ENCODE data around the gene OR2A14.
"Not testable (repeated sequence)": the region's sequence is repeated elsewhere in the genome, so short reads cannot be mapped to it uniquely, and the experiment has no call there.

OR2A14 gene

GRCh38 chr7:144122876-144123275, at the start of gene OR2A14:
Gene OR2A14 (plus strand): TSS chr7:144123176. CDS start chr7:144129113, 5,937 bp downstream.
- DNase-seq (ENCODE audit: low spot score), result no peak

DNA sequence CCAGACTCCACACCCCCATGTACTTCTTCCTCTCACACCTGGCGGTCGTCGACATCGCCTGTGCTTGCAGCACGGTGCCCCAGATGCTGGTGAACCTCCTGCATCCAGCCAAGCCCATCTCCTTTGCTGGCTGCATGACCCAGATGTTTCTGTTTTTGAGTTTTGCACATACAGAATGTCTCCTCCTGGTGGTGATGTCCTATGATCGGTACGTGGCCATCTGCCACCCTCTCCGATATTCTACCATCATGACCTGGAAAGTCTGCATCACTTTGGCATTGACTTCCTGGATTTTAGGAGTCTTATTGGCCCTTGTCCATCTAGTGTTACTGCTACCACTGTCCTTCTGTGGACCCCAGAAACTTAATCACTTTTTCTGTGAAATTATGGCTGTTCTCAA, 48.6 kb upstream of the OR2A14 start:
- no peak for DNase-seq (ENCODE audit: low spot score)

DNA sequence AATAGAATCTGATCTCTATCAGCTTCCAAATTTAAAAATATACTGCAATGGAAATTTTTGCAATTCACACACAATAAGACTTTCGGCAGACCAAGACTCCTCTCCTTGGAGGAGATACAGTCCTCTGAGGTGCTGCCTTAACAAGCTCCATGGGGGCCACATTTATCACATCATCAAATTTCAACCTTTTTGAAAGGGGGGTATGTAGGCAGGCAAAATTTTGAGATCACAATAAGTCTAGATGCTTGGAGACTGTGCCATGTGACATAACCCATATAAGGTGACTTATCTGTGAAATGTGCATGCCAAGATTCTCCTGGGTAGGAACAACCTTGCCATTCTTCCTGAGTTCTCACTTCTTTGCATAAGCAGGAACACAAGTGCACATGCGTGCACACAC, 37.0 kb upstream of the OR2A14 start, which contains the start of gene OR2A12:
Gene OR2A12, plus strand, starts transcription at position 301 of the 400 bp plus-strand sequence. CDS start 8,830 bp downstream, outside the sequence.
- DNase-seq (ENCODE audit: low spot score), result no peak

DNA sequence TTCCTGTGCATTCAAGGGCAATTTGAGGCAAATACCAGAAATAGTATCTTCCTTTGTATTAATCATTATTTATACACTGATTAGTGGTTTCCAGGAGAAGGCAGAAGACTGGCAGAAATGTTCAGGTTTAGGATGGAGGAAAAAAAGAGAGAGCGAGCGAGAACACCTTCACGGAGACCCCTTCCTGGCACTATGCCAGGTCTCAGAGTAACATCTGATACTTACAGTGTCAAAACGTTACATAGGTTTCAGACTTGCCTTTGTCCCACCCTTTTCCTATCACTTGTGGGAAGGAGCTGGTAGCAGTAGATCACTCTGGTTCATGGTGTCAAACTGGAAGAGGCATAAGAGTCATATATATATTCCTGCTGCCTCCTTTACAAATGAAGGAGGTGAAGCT, 36.2 kb upstream of the OR2A14 start:
- DNase-seq (ENCODE audit: low spot score), result no peak

GRCh38 chr7:144087230-144087629, 35.7 kb upstream of the OR2A14 start:
- no peak for DNase-seq (ENCODE audit: low spot score)

GRCh38 chr7:144090667-144091066, 32.3 kb upstream of the OR2A14 start:
- no peak for DNase-seq (ENCODE audit: low spot score)

- DNase-seq (ENCODE audit: low spot score), result no peak
Measured at GRCh38 chr7:144098776-144099175, 24.2 kb upstream of the OR2A14 start.

DNA sequence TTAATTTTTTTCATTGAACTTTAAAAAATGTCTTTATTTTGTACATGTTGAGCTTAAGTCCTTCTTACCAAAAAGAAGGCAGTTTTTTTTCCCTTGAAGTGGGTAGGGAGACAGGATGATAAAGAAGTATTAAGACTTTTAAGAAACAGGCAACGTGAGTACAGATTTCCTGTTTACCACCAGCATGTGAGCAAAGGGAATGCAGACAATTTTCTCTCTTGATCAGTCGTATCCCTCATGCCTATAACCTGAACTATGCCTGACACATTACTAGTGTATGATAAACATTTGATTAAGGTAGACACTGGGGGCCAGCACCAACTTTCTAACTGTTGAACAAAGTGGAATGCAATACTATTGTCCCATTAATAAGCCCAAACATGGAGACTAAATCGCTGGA, 22.4 kb upstream of the OR2A14 start:
- no peak for DNase-seq (ENCODE audit: low spot score)

GRCh38 chr7:144102041-144102440, 20.9 kb upstream of the OR2A14 start:
- DNase-seq (ENCODE audit: low spot score), result no peak

DNA sequence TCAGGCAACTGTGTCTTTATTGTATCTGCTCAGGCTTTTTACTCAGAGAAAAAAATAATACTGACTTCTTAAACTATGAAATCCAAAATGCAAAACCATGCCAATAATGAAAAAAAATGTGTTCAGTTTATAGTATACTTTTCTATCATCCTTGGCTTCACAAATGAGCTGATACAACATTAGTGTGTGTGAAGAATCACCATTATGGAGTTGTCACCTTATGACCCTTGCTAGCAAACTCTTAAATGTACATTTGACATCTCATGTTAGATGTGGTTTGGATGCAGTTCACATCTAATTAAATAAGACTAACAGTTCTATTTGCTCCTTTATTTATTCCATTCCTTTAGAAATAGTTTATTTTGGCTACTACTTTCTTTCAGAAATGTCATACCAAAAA, 17.8 kb upstream of the OR2A14 start:
- no peak for DNase-seq (ENCODE audit: low spot score)

DNA sequence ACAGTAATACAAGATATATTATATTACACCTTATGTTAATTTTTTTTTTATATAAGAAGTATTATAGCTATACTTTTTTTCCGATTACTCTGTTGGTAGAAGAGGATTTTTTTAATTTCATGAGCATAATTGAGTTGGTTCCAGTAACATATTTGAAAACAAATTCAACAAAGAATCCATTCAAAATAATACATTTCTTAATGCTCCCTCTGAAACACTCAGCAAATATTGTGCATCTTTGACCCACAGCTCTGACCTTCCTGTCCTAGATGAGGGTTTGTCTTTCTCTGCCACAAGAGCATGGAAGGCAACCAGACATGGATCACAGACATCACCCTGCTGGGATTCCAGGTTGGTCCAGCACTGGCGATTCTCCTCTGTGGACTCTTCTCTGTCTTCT, 13.7 kb upstream of the OR2A14 start, which contains the start of gene OR2A2:
Gene OR2A2, plus strand, starts transcription at position 301 of the 400 bp plus-strand sequence. Its CDS starts 0 bp downstream, at position 301.
- no peak for DNase-seq (ENCODE audit: low spot score)

DNA sequence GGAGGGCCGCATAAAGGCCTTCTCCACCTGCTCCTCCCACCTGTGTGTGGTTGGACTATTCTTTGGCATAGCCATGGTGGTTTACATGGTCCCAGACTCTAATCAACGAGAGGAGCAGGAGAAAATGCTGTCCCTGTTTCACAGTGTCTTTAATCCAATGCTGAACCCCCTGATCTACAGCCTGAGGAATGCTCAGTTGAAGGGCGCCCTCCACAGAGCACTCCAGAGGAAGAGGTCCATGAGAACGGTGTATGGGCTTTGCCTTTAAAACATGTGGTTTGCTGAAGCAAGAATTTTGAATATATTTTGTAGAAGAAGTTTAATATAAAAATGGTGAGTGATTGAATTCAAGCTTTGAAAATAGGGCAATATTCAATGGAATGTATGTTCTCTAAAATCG, 12.7 kb upstream of the OR2A14 start:
- no peak for DNase-seq (ENCODE audit: low spot score)

DNA sequence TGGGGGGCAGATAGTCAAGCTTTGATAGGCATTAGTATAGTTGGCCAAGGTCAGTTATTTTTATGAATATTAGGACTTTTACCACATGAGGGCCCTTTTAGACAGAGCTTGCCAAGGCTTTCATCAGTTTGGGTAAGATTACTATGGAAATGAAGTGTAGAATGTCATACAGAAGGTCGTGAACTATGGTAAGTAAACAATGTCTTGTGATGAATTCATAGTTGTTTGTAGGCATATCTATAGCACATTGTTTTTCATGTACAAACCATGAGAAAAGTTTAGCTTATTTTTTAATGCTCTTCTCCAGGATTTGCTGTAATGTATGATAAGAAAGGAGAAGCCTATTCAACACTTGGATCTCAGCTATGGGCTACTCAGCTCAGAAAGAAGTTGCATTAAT, 9.3 kb upstream of the OR2A14 start:
- no peak for DNase-seq (ENCODE audit: low spot score)

GRCh38 chr7:144118341-144118740, 4.6 kb upstream of the OR2A14 start:
- no peak for DNase-seq (ENCODE audit: low spot score)

- peak; percentile 77 for DNase-seq (ENCODE audit: low spot score)
Measured at GRCh38 chr7:144127714-144128334, 4.8 kb downstream of the OR2A14 start.

DNA sequence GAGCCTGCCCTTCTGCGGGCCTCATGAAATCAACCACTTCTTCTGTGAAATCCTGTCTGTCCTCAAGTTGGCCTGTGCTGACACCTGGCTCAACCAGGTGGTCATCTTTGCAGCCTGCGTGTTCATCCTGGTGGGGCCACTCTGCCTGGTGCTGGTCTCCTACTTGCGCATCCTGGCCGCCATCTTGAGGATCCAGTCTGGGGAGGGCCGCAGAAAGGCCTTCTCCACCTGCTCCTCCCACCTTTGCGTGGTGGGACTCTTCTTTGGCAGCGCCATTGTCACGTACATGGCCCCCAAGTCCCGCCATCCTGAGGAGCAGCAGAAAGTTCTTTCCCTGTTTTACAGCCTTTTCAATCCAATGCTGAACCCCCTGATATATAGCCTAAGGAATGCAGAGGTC, 6.6 kb downstream of the OR2A14 start:
- not testable (repeated sequence) for DNase-seq (ENCODE audit: low spot score)

DNA sequence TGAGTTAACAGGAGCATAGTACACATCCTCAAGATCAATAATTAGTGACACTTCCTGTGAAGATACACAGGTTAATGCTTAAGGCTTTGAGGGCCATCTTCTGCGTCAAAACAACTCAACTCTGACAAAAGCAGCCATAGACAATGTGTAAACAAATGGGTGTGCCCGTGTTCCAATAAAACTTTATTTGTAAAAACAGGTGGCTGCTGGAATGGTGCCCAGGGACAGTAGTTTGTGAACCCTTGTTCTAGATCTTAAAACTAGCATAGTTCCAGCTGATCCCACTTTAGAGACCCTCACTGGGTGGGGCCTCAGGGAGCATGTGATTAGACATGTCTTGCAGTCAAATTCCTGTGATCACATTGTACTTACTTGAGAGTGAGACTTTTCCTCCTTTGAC, 7.8 kb downstream of the OR2A14 start:
- DNase-seq (ENCODE audit: low spot score), result no peak

DNA sequence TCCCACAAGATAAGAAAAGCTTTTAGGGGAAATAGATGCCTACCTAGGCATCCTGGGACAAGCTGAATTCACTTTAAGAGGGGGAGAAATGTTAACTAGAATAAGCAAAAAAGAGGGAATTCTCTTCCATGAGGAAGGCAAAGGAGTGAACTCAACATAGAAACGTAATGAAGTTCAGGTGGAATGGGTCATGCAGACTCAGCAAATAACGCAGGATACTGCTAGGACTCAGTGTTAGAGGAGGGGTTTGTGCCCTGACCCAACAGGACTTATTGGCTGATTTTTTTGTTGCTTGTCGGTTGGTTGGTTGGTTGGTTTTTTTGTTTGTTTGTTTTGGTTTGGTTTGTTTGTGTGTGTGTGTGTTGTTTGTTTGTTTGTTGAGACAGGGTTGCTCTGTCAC, 9.3 kb downstream of the OR2A14 start:
- DNase-seq (ENCODE audit: low spot score), result no peak

DNA sequence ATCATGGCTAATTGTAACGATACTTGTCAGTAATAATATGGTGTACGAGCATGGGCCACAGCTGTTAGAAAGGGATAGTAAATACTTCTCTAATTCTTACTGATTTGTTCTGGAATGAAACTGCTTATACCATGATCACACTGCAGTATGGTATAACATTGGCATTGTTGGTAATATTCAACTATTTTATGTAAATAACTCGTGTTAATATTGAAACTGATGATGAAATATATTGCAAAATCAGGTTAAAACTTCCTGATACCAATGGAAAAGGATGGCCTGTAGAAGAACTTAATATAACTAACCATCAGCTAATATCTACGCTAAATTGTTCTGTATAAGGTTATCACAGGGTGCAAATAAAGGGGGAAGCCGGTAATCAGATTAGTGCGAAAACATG, 10.3 kb downstream of the OR2A14 start:
- no peak for DNase-seq (ENCODE audit: low spot score)

DNA sequence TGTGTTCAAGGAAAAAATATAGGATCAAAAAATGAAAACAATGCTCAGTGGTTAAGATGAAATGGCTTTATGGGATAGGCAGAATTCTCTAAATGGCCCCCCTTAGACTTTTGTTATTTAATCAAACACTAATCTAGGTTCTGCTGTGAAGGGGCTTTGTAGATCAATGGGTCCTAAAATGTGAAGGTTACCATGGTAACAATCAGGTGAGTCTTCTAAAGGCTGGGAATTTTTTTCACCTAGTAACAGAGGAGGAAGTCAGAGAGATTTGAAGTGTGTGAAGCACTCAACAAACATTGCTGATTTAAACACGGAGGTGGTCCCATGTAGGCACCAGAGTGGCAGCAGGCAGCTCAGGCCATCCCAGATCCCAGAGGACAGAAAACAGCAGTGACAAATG, 11.1 kb downstream of the OR2A14 start:
- no peak for DNase-seq (ENCODE audit: low spot score)

GRCh38 chr7:144137501-144137900, 14.5 kb downstream of the OR2A14 start:
- DNase-seq (ENCODE audit: low spot score), result no peak

GRCh38 chr7:144142187-144142586, 19.2 kb downstream of the OR2A14 start:
- DNase-seq (ENCODE audit: low spot score), result no peak

- no peak for DNase-seq (ENCODE audit: low spot score)
Measured at GRCh38 chr7:144144426-144144825, 21.4 kb downstream of the OR2A14 start.

DNA sequence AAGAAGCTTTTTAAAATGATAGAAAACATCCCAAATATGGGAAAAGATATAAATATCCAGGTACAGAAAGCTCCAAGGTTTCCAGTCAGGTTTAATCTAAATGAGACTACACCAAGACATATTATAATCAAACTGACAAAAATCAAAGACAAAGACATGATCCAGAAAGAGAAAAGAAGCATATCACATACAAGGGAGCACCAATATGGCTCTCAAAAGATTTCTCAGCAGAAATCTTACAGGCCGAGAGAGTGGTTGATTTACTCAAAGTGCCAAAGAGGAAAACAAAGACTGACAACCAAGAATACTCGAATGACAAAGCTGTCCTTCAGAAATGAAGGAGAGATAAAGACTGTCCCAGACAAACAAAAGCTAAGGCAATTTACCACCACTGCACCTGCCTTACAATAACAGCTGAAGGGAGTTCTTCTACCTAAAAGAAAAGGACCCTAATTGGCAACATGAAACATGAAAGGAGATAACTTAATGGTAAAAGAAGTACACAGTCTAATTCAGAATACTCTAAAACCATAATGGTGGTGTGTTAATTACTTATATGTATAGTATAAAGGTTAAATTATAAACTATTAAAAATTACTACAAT, 25.4 kb downstream of the OR2A14 start:
- DNase-seq (ENCODE audit: low spot score), result no peak
